ENCODE data around the gene ACACA.

- TF ChIP-seq CTCF (conservative IDR thresholded peaks at IDR 0.05; ENCODE audit: low read length) (no peak), EZH2phosphoT487 (IDR thresholded peaks at IDR 0.05; ENCODE audit: borderline replicate concordance) (no peak)
Measured at GRCh38 chr17:37440424-37440823, 33.8 kb upstream of the ACACA start.

Data from Loucy (cell line).